RPMI7951 (cell line): ENCODE results near the gene SPRR1A. TPM values are rescaled to one million over a fixed set of nuclear protein-coding genes. Genes with fewer than 3 reads are reported as not detected.

ENCODE experiments used
- DNase-seq: peaks from one replicate; pipeline ENCODE4 v3.0.0-alpha.2; 2012; ENCODE audit warnings: low read depth
- total RNA-seq: library from RNA; depleted of rRNA; stranded (reverse); fragments of >200 nt; shearing (Covaris generic); gene quantifications from 2 replicates; pipeline ENCODE4 v1.2.3, GENCODE V29; 2014; rRNA removed

SPRR1A gene
- total RNA-seq, 1 experiment from 2014 or later: not detected

DNA sequence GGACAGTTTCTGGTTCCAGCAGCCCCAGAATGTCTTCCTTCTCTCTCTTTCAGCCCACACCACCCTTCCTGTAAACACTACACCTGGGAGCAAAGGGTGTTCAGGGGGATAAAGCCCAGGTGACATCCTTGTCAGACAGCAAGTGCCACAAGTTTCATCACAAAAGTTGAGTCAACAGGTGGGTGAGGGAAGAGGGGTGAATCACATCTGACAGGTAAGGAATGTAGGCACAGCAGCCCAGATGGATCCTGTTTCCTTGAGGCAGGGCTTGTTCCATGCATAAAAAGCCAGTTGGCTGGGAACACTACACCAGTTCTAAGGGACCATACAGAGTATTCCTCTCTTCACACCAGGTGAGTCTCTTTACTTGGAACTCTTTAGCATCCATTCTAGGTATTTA is 47.0 kb downstream of the SPRR1A start, which contains the start of gene SPRR1B:
Gene SPRR1B (plus strand): TSS at position 309 of the 400 bp plus-strand sequence. CDS start 1,143 bp downstream, outside the sequence.
- no peak for DNase-seq

DNA sequence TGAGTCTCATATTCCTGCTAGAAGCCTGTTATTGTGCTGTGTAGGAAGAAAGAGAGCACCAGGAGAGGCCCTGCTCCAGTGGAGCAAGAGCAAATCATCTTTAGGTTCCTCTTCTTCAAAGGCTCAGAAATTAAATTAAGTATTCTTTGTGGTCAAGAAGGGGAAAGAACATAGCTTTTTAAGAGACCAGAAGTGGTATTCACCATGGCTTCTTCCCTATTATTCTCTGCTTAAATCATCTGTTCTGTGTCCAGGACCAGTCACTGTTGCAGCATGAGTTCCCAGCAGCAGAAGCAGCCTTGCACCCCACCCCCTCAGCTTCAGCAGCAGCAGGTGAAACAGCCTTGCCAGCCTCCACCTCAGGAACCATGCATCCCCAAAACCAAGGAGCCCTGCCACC is 48.2 kb downstream of the SPRR1A start:
- no peak for DNase-seq

DNA sequence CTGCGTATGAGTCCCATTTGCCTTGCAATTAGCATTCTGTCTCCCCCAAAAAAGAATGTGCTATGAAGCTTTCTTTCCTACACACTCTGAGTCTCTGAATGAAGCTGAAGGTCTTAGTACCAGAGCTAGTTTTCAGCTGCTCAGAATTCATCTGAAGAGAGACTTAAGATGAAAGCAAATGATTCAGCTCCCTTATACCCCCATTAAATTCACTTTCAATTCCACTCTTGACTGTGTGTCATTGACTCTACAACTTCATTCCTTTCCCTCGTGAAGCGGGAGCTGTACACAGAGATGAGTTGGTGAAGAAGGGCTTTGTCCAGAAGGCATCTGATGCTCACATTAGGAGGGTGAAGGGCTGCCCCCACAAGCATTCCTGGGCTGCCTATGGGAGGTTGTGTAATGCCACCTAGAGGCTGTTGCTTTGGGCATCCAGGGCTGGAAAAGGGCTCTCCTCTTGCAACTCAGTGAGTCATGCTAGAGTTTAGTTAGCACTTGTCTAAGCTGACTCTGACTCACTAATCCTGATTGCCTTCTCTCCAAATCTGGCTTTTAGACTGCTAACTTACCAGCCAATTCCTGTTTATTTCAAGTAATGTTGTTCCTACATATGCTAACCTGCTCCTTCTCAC is 48.9 kb downstream of the SPRR1A start:
- peak; percentile 66 for DNase-seq

GRCh38 chr1:153035211-153035610 is 51.3 kb downstream of the SPRR1A start:
- no peak for DNase-seq

Other genes with a start within 250 kb of the SPRR1A start
- not detected in 2 replicates for gene KPRP, start 226.1 kb upstream of the SPRR1A start, total RNA-seq
- not detected in 2 replicates for gene LCE1F, start 208.9 kb upstream of the SPRR1A start, total RNA-seq
- not detected in 2 replicates for gene LCE1E, start 197.8 kb upstream of the SPRR1A start, total RNA-seq
- not detected in 2 replicates for gene LCE1D, start 187.4 kb upstream of the SPRR1A start, total RNA-seq
- not detected in 2 replicates for gene LCE1C, start 177.4 kb upstream of the SPRR1A start, total RNA-seq
- not detected in 2 replicates for gene LCE1B, start 172.1 kb upstream of the SPRR1A start, total RNA-seq
- gene LCE1A, start 156.6 kb upstream of the SPRR1A start, total RNA-seq: not detected in 2 replicates
- gene LCE6A, start 141.2 kb upstream of the SPRR1A start, total RNA-seq: not detected in 2 replicates
- not detected in 2 replicates for gene LCE7A, start 124.1 kb upstream of the SPRR1A start, total RNA-seq
- gene SMCP, start 105.8 kb upstream of the SPRR1A start, total RNA-seq: not detected in 2 replicates
- gene IVL, start 75.5 kb upstream of the SPRR1A start, total RNA-seq: not detected in 2 replicates
- gene SPRR5, start 36.9 kb upstream of the SPRR1A start, total RNA-seq: not detected in 2 replicates
- not detected in 2 replicates for gene SPRR4, start 13.4 kb upstream of the SPRR1A start, total RNA-seq
- gene SPRR3, start 17.7 kb downstream of the SPRR1A start, total RNA-seq: not detected in 2 replicates
- gene SPRR1B, start 47.1 kb downstream of the SPRR1A start, total RNA-seq: not detected in 2 replicates
- gene SPRR2D, start 57.0 kb downstream of the SPRR1A start, total RNA-seq: not detected in 2 replicates
- not detected in 2 replicates for gene SPRR2A, start 73.4 kb downstream of the SPRR1A start, total RNA-seq
- not detected in 2 replicates for gene SPRR2B, start 87.5 kb downstream of the SPRR1A start, total RNA-seq
- not detected in 2 replicates for gene SPRR2E, start 110.4 kb downstream of the SPRR1A start, total RNA-seq
- gene SPRR2F, start 129.4 kb downstream of the SPRR1A start, total RNA-seq: not detected in 2 replicates
- not detected in 2 replicates for gene SPRR2G, start 166.8 kb downstream of the SPRR1A start, total RNA-seq
- gene LELP1, start 219.3 kb downstream of the SPRR1A start, total RNA-seq: not detected in 2 replicates
- not detected in 2 replicates for gene PRR9, start 233.5 kb downstream of the SPRR1A start, total RNA-seq